Bronchial epithelial cell (primary cell): ENCODE data around the gene ADARB2. TPM values are rescaled to one million over a fixed set of nuclear protein-coding genes. Genes with fewer than 3 reads are reported as not detected.
"Not testable (repeated sequence)": the region's sequence is repeated elsewhere in the genome, so short reads cannot be mapped to it uniquely, and the experiment has no call there.

Experiments used
- DNase-seq: peaks from one replicate; pipeline ENCODE4 v3.0.0-alpha.2; 2010; ENCODE audit warnings: low read depth
- FAIRE-seq: peaks from 2 replicates; lab custom pipeline; 2011; peaks lifted over from hg19 to GRCh38; lab: Jason Lieb, UNC
- H3K27me3 ChIP-seq: 2 replicates; pipeline ENCODE4 v1.5.1; 2011; ENCODE audit warnings: low read length; ENCODE audit not compliant: control insufficient read depth, insufficient read depth
- H3K36me3 ChIP-seq: 2 replicates; pipeline ENCODE4 v1.5.1; 2011; ENCODE audit warnings: low read length; ENCODE audit not compliant: control insufficient read depth, insufficient read depth
- H3K4me3 ChIP-seq: 2 replicates; pipeline ENCODE4 v1.5.1; 2011; ENCODE audit warnings: mild to moderate bottlenecking, low read depth, low read length, control low read depth
- total RNA-seq: library from RNA; depleted of rRNA; stranded (reverse); fragments of >200 nt; gene quantifications from 2 replicates; pipeline ENCODE4 v1.2.1, GENCODE V29; 2014
- TF ChIP-seq, protein P1 (sequence below): IDR thresholded peaks from 2 replicates; pipeline ENCODE4 v1.5.1; 2011; ENCODE audit warnings: mild to moderate bottlenecking, moderate library complexity, low read length, control low read depth, inconsistent platforms; ENCODE audit not compliant: insufficient read depth, severe bottlenecking

Gene ADARB2
- total RNA-seq, 1 donor from 2014 or later: not detected

GRCh38 chr10:1626835-1627234 lies 110.5 kb downstream of the ADARB2 start:
- DNase-seq (no peak), FAIRE-seq (no peak)
- H3K27me3 ChIP-seq: no peaks in the 10 kb centered on the region
- no peaks in the 10 kb centered on the region for H3K36me3 ChIP-seq
- TF ChIP-seq, protein P1, sequence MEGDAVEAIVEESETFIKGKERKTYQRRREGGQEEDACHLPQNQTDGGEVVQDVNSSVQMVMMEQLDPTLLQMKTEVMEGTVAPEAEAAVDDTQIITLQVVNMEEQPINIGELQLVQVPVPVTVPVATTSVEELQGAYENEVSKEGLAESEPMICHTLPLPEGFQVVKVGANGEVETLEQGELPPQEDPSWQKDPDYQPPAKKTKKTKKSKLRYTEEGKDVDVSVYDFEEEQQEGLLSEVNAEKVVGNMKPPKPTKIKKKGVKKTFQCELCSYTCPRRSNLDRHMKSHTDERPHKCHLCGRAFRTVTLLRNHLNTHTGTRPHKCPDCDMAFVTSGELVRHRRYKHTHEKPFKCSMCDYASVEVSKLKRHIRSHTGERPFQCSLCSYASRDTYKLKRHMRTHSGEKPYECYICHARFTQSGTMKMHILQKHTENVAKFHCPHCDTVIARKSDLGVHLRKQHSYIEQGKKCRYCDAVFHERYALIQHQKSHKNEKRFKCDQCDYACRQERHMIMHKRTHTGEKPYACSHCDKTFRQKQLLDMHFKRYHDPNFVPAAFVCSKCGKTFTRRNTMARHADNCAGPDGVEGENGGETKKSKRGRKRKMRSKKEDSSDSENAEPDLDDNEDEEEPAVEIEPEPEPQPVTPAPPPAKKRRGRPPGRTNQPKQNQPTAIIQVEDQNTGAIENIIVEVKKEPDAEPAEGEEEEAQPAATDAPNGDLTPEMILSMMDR: no peak
- no peak overlapping the region for H3K4me3 ChIP-seq

DNA sequence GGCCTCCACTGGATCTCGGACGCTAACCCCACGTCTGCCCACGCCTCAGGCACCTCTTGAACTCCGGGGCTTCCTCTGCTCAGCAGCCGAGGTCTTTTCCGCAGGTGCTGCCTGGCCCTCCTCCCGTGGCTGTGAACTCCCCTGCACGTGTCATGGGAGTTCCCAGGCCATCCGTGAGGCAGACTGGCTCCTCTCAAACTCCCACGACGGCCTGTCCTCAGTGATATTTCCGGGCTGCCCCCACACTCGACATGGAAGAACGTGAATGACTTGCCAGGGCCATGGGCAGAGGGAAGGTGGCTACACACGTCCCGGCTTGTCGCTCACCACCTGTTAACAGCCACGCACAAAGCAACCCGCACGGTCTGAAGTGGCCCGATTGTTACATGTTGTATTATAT lies 110.9 kb downstream of the ADARB2 start:
- Histone ChIP-seq H3K36me3 (no peaks in the 10 kb centered on the region), H3K4me3 (no peak overlapping the region), H3K27me3 (no peaks in the 10 kb centered on the region)
- DNase-seq (no peak), FAIRE-seq (no peak)
- TF ChIP-seq, protein P1: no peak

DNA sequence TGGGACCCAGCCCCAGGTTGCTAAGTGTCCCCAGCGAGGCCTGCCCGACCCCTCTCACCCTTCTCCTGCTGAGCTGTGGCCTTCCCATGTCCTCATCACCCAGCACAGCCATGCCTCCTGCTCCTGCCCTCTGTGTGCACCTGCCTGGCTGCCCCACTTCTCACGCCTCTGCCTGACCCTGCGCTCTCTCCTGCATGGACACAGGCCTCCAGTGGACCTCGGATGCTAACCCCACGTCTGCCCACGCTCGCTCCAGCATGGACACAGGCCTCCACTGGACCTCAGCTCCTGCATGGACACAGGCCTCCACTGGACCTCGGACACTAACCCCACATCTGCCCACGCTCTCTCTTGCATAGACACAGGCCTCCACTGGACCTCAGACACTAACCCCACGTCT lies 111.6 kb downstream of the ADARB2 start:
- no peaks in the 10 kb centered on the region for H3K27me3 ChIP-seq
- H3K4me3 ChIP-seq: no peak overlapping the region
- no peaks in the 10 kb centered on the region for H3K36me3 ChIP-seq
- TF ChIP-seq, protein P1: no peak
- no peak for DNase-seq
- no peak for FAIRE-seq

GRCh38 chr10:1625079-1625478 lies 112.2 kb downstream of the ADARB2 start:
- FAIRE-seq (no peak), DNase-seq (no peak)
- Histone ChIP-seq H3K36me3 (no peaks in the 10 kb centered on the region), H3K27me3 (no peaks in the 10 kb centered on the region), H3K4me3 (no peak overlapping the region)
- TF ChIP-seq, protein P1: no peak

GRCh38 chr10:1624240-1624639 lies 113.1 kb downstream of the ADARB2 start:
- no peaks in the 10 kb centered on the region for H3K27me3 ChIP-seq
- TF ChIP-seq, protein P1: no peak
- no peak overlapping the region for H3K4me3 ChIP-seq
- H3K36me3 ChIP-seq: no peaks in the 10 kb centered on the region
- DNase-seq (no peak), FAIRE-seq (no peak)

DNA sequence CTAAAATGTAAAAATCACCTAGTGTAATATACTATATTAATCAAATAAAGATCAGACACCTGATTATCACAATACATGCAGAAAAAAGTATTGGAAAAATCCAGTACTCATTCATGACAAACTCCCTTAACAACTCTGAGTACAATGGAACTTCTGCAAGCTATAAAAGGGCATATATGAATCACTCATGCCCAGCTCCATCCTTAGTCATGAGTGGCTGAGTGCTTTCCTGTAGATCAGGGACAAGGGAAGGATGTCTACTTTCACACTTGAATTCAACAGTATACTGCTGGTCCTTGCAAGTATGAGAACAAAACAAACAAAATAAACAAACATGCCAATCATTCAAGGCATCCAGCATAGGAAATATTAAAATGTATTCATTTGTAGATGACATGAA lies 116.5 kb downstream of the ADARB2 start:
- TF ChIP-seq, protein P1: no peak
- Histone ChIP-seq H3K4me3 (no peak overlapping the region), H3K27me3 (no peaks in the 10 kb centered on the region), H3K36me3 (no peaks in the 10 kb centered on the region)
- DNase-seq (peak; percentile 36), FAIRE-seq (no peak)

DNA sequence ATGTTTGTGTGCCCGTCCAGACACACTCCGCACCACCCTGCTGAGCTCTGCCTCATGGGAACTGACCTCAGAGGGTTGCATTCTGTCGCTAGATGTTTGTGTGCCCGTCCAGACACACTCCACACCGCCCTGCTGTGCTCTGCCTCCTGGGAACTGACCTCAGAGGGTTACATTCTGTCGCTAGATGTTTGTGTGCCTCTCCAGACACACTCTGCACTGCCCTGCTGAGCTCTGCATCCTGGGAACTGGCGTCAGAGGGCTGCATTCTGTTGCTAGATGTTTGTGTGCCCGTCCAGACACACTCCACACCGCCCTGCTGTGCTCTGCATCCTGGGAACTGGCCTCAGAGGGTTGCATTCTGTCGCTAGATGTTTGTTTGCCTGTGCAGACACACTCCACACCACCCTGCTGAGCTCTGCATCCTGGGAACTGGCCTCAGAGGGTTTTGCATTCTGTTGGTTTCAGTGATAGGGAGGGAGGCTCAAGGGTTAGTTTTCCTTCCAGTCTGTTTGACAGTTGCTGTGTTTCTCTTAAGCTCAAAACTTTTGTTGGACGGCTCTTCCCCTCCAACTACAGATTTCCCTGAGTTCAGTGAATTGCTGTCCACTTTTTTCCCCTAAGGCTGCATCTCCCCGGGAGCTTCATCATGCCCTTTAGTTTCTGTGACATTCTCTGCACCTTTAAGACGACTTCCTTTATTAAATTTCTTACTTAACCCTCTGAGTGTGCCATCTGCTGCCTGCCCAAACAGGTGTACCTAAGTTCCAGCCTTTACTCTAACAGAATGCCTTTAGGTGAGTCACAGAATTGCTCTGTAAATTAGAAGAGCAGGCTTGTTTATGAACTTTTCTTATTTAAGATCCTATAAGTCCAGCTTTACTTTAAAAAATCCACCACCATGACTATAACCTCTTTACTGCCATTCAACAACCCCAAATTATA lies 119.7 kb downstream of the ADARB2 start:
- not testable (repeated sequence) for H3K36me3 ChIP-seq, H3K27me3 ChIP-seq, H3K4me3 ChIP-seq, FAIRE-seq
- DNase-seq: peak; percentile 29

DNA sequence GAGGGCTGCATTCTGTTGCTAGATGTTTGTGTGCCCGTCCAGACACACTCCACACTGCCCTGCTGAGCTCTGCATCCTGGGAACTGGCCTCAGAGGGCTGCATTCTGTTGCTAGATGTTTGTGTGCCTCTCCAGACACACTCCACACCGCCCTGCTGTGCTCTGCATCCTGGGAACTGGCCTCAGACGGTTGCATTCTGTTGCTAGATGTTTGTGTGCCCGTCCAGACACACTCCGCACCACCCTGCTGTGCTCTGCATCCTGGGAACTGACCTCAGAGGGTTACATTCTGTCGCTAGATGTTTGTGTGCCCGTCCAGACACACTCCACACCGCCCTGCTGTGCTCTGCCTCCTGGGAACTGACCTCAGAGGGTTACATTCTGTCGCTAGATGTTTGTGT lies 120.6 kb downstream of the ADARB2 start:
- H3K27me3 ChIP-seq, H3K36me3 ChIP-seq, H3K4me3 ChIP-seq, FAIRE-seq, DNase-seq: not testable (repeated sequence)
